ENCODE results near the gene TRIO. TPM values are rescaled to one million over a fixed set of nuclear protein-coding genes. Genes with fewer than 3 reads are reported as not detected.

Gene TRIO
- total RNA-seq, 6 donors from 2014 or later: 138 to 408 (median 156) TPM

DNA sequence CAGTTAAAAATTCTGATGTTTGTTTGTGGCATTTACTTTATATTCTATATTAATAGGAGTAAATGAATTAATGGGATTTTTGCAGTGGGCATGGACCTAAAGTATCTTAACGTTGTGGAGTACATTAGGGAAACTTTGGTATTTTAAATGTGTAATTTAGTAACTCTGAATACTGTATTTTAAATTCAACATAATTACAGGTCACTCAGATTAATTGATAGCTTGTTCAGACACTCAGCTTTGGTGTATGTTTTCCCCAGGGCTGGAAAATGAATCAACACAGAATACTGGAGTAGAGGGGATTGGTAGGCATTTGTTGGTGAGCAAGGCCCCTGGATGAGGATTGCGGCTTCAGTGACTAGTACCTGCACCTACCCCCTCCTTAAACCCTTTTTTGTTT lies 117.5 kb downstream of the TRIO start:
- no peak for TF ChIP-seq EP300 (IDR thresholded peaks at IDR 0.05)
- no peak for TF ChIP-seq POLR2A (IDR thresholded peaks at IDR 0.05)
- no peak for TF ChIP-seq POLR2AphosphoS5 (IDR thresholded peaks at IDR 0.05)
- DNase-seq (no peak), ATAC-seq (ENCODE audit: low FRiP score in 2 of 2) (no peak)
- no peaks in the 10 kb centered on the region for H3K9me3 ChIP-seq
- no peak overlapping the region for H3K4me3 ChIP-seq
- H3K36me3 ChIP-seq: no peaks in the 10 kb centered on the region
- 35 to 38% methylated on average over 2 of the region's 2 CpGs for WGBS, 2 donors
- H3K4me1 ChIP-seq: peaks cover 21 to 42% (median 30%) of the 10 kb centered on the region in 4 donors
- H3K27ac ChIP-seq: no peak overlapping the region
- no peaks in the 10 kb centered on the region for H3K27me3 ChIP-seq

- no peaks in the 10 kb centered on the region for H3K27me3 ChIP-seq
- no peaks in the 10 kb centered on the region for H3K36me3 ChIP-seq
- peak overlapping the region in 1 of 4 donors; percentile 3 for H3K27ac ChIP-seq
- no peak for ATAC-seq (ENCODE audit: low FRiP score in 2 of 2)
- WGBS, 2 donors: 73 to 74% methylated on average over 5 of the region's 5 CpGs
- H3K9me3 ChIP-seq: no peaks in the 10 kb centered on the region
- no peak overlapping the region for H3K4me3 ChIP-seq
- no peak for DNase-seq
- H3K4me1 ChIP-seq: peaks cover 21 to 41% (median 28%) of the 10 kb centered on the region in 4 donors
- no peak for TF ChIP-seq EP300 (IDR thresholded peaks at IDR 0.05)
- no peak for TF ChIP-seq POLR2A (IDR thresholded peaks at IDR 0.05)
- TF ChIP-seq, protein P1, sequence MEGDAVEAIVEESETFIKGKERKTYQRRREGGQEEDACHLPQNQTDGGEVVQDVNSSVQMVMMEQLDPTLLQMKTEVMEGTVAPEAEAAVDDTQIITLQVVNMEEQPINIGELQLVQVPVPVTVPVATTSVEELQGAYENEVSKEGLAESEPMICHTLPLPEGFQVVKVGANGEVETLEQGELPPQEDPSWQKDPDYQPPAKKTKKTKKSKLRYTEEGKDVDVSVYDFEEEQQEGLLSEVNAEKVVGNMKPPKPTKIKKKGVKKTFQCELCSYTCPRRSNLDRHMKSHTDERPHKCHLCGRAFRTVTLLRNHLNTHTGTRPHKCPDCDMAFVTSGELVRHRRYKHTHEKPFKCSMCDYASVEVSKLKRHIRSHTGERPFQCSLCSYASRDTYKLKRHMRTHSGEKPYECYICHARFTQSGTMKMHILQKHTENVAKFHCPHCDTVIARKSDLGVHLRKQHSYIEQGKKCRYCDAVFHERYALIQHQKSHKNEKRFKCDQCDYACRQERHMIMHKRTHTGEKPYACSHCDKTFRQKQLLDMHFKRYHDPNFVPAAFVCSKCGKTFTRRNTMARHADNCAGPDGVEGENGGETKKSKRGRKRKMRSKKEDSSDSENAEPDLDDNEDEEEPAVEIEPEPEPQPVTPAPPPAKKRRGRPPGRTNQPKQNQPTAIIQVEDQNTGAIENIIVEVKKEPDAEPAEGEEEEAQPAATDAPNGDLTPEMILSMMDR (IDR thresholded peaks at IDR 0.05): no peak
- no peak for TF ChIP-seq POLR2AphosphoS5 (IDR thresholded peaks at IDR 0.05)
These were observed 118.1 kb downstream of the TRIO start for GRCh38 chr5:14261235-14261634.

- 89 to 94% methylated on average over 12 of the region's 12 CpGs for WGBS, 2 donors
- DNase-seq (no peak), ATAC-seq (ENCODE audit: low FRiP score in 2 of 2) (no peak)
- TF ChIP-seq POLR2A (IDR thresholded peaks at IDR 0.05) (no peak), POLR2AphosphoS5 (IDR thresholded peaks at IDR 0.05) (no peak), EP300 (IDR thresholded peaks at IDR 0.05) (no peak)
- TF ChIP-seq, protein P1 (IDR thresholded peaks at IDR 0.05): no peak
- no peaks in the 10 kb centered on the region for H3K9me3 ChIP-seq
- no peaks in the 10 kb centered on the region for H3K36me3 ChIP-seq
- H3K4me3 ChIP-seq: no peak overlapping the region
- no peak overlapping the region for H3K27ac ChIP-seq
- no peaks in the 10 kb centered on the region for H3K27me3 ChIP-seq
- peaks cover 18 to 35% (median 23%) of the 10 kb centered on the region in 4 donors for H3K4me1 ChIP-seq
These were observed 118.9 kb downstream of the TRIO start for GRCh38 chr5:14261856-14262611.

GRCh38 chr5:14263113-14263512 lies 120.0 kb downstream of the TRIO start:
- WGBS, 2 donors: 91 to 97% methylated on average over 1 of the region's 1 CpG
- no peak for ATAC-seq (ENCODE audit: low FRiP score in 2 of 2)
- TF ChIP-seq POLR2AphosphoS5 (IDR thresholded peaks at IDR 0.05): no peak
- no peak for TF ChIP-seq EP300 (IDR thresholded peaks at IDR 0.05)
- TF ChIP-seq, protein P1 (IDR thresholded peaks at IDR 0.05): no peak
- no peak for TF ChIP-seq POLR2A (IDR thresholded peaks at IDR 0.05)
- Histone ChIP-seq H3K36me3 (no peaks in the 10 kb centered on the region), H3K4me3 (no peak overlapping the region), H3K4me1 (peaks cover 19 to 38% (median 21%) of the 10 kb centered on the region in 4 donors), H3K27me3 (no peaks in the 10 kb centered on the region), H3K9me3 (no peaks in the 10 kb centered on the region), H3K27ac (no peak overlapping the region)
- no peak for DNase-seq

DNA sequence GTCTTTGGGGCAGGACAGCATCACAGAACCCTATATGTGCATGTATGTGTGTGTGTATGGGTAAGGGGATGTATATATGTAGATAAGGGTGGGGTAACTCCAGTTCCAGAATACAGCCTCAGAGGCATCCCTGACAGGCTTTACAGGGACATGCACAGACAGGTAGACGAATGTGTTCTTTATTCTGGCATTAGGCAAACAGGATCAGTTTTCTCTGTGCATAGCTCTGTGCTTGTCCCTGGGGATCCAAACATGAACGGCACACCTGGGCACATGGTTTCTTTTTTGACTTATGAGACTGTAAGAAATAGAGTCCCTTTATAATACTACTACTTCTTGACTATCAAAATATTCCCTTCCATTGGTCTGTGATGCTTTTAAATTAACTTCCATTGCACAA lies 120.6 kb downstream of the TRIO start:
- TF ChIP-seq, protein P1 (IDR thresholded peaks at IDR 0.05): no peak
- no peak for TF ChIP-seq POLR2AphosphoS5 (IDR thresholded peaks at IDR 0.05)
- TF ChIP-seq POLR2A (IDR thresholded peaks at IDR 0.05): no peak
- no peak for TF ChIP-seq EP300 (IDR thresholded peaks at IDR 0.05)
- H3K27me3 ChIP-seq: no peaks in the 10 kb centered on the region
- ATAC-seq (ENCODE audit: low FRiP score in 2 of 2) (no peak), DNase-seq (no peak)
- H3K27ac ChIP-seq: no peak overlapping the region
- H3K4me1 ChIP-seq: peaks cover 25 to 40% (median 25%) of the 10 kb centered on the region in 4 donors
- 86 to 87% methylated on average over 2 of the region's 2 CpGs for WGBS, 2 donors
- no peak overlapping the region for H3K4me3 ChIP-seq
- H3K36me3 ChIP-seq: no peaks in the 10 kb centered on the region
- H3K9me3 ChIP-seq: no peaks in the 10 kb centered on the region

All from upper lobe of left lung (tissue), 6 donors.